GM21423 (cell line): Measurements from ENCODE around the gene HHIPL1.

Experiments
- ATAC-seq: cut with Tn5 transposase; IDR thresholded peaks from one replicate; pipeline ENCODE4 v1.9.1; 2021; ENCODE audit warnings: mild to moderate bottlenecking, moderate library complexity; ENCODE audit not compliant: unreplicated experiment

Gene HHIPL1

DNA sequence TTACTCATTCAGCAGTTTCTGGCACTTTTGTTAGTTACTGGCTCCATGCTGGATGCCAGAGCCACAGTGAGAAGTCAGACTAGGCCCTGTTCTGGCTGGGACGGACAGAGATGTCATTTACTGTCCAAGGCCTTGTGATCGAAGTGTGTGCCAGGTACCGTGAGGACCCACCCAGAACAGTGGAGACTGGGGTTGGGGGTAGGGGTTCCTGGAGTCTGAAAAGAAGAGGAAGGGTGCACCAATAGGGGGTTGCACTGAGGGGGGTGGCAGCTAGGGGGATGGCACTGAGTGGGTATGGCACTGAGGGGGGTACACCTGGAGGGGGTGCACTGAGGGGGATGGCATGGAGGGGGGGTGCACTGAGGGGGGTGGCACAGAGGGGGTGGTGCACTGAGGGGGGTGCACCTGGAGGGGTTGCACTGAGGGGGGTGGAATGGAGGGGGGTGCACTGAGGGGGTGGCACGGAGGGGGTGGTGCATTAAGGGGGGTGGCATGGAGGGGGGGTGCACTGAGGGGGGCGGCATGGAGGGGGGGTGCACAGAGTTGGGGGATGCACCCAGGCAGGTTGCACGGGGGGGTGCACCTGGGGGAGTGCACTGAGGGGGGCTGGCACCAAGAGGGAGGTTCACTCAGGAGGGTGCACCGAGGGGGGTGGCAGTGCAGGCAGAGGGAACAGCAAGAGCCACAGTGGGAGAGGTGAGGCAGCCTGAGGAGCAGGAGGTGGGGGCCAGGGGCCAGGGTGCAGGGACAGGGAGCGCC is 28.6 kb downstream of the HHIPL1 start:
- ATAC-seq: no peak

GRCh38 chr14:99674064-99674650 is 29.2 kb downstream of the HHIPL1 start:
- no peak for ATAC-seq

DNA sequence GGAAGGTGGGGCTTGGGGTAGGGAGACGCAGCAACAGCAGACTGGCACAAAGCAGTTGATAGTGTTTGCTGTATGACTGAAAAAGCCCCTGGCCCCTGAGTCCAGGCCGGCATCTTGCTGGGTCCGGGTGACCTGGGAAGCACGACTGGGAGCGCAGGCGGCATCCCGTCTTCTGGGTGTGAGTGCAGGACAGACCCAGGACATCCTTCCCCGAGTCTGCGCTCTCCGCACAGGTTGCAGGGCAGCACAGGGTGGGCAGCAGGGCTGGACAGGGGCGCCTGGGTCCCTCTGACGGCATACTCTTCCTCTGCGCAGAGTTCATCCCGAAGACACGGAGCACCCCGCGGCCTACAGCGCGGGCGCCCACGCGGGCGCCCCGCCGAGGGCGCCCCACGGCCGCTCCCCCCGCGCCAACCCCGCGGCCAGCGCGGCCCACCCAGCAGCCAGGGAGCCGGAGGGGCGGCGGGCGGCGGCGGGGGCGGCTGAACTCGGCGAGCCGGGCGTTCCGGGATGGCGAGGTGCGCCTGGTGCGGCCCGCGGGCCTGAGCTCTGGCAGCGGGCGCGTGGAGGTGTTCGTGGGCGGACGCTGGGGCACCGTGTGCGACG is 29.9 kb downstream of the HHIPL1 start:
- ATAC-seq: no peak

- no peak for ATAC-seq
These were observed 30.5 kb downstream of the HHIPL1 start for GRCh38 chr14:99675382-99675835.

DNA sequence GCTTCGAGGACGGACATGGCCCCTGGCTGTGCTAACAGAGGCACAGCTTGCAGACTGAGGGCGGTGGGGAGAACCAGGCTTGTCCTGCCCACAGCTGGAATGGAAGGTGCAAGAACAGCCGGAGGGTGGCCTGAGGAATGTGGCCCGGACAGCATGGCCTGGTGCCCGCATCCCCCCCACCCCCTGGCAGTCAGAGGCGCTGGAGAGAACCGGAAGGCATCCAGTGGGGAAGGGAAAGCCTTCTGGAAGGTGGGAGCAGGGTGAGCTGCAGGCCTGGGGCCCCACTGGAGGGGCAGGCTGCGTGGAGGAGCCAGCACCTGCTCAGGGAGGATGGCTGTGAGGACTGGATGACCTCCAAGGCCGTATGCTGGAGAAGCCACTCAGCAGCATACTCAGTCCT is 31.0 kb downstream of the HHIPL1 start:
- ATAC-seq: no peak

DNA sequence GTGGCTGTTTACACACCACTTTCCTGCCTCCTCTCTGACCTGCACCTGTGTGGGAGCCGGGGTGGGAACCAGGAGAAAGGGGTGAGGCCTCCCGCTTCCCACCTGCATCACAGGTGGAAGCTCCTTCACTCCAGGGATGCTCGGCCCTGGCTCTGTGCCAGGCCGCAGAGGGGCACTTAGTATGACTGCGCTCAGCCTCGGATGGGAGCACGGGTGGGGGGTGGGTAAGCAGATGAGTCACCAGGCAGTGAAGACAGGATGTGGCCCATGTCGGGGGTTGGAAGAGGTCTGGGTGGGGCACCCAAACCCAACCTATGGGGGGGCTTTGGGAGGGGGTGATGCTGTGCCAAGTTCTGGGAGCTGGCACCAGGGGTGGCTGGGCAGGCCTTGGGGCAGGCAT is 31.7 kb downstream of the HHIPL1 start:
- ATAC-seq: no peak

- no peak for ATAC-seq
These were observed 32.6 kb downstream of the HHIPL1 start for GRCh38 chr14:99677231-99678140.

DNA sequence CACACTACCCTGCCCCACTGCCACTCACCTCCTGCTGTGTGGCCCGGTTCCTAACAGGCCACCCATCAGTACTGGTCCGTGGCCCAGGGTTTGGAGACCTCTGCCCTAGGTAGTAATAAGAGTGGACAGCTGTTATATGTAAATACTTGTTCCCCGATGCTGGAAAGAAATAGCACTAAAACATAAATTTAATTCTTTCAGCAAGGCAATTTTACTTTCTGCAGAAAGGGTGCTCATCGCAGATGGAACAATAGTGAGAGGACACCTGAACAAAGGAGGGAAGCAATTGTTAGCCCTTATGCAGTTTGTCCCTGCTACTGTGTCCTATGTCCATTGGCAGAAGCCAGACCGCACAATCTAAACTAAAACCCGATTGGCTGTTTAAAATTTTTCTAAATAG is 33.3 kb downstream of the HHIPL1 start:
- ATAC-seq: no peak

DNA sequence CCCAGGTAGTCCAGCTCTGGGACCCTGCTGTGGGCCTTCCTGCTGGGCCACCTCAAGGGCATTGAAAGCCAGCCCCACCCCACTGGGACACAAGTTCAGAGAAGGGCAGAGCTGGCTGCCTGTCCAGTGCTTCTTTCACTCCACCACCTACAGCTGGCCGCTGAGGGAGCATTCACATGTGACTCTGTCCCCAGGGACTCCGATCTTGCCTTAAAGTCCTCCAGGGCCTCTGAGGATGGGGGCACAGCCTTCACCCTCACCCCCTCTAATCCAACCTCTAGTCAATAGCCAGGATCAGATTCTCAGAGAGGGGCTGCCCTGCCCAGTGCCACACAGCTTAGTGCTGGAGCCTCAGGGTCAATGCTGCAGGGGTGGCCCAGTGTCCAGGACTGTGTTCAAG is 34.2 kb downstream of the HHIPL1 start:
- ATAC-seq: no peak

GRCh38 chr14:99679543-99679942 is 34.6 kb downstream of the HHIPL1 start:
- no peak for ATAC-seq

DNA sequence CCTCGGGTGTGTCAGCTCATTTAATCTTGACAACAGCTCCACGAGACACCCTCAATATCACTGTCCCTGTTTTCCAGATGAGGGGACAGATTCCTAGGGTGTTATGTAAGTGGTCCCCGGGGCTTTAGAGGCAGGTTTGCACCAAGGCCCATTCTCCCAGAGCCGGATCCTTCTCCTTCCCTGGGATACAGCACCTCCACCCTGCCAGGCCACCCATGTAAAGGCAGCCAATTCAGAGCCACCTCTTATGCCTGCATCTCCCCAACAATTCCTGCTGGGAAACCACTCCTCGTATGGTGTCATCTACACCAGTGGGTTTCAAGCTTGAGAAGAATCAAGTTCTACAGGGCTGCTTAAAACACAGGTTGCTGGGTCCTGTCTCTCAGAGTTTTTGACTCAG is 35.1 kb downstream of the HHIPL1 start:
- no peak for ATAC-seq

DNA sequence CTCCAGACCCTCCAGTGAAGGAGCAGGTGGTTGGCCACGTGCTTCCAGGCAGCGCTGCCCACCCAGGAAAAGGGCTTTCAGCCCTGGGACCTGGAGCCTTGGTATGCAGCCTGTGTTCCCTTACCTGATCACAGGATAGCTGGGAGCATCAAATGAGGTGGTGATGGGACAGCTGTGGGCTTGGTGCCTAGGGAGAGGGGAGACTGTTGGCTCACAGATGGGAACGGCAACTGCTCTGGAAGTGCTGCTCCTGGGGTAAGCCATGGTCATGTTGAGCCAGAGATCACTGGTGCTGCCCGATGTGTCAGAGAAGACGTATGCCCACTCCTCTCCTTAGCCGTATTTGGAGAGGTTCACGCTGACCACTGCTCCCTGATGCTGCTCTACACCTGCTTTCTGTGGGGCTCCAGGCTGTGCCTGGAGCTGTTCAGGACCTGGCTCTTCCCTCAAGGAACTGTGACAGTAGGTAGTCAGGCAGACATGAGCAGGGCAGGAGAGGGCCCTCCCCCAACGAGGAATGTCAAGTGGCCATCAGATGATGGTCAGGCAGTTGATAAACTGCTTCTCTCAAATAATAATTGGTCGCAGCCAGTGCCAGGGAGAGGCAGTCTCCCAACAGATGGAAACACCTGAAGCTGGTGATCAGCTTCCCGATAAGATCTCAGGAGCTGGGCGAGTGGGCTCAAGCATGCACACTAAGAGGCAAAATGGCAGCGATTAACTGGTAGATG is 36.3 kb downstream of the HHIPL1 start:
- no peak for ATAC-seq

DNA sequence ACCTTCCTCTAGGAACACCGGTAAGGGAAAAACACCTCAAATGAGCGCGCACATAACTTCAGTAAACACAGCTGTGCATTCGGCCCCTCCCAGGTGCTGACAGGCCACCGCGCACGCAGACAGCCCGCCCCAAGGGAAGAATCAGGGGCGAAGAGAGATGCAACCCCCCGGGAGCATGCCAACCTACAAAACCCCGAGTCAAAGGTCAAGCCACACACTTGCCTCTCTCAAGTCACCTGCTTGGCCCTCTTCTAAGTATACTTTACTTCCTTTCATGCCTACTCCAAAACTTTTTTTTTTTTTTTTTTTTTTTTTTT is 36.9 kb downstream of the HHIPL1 start:
- no peak for ATAC-seq

DNA sequence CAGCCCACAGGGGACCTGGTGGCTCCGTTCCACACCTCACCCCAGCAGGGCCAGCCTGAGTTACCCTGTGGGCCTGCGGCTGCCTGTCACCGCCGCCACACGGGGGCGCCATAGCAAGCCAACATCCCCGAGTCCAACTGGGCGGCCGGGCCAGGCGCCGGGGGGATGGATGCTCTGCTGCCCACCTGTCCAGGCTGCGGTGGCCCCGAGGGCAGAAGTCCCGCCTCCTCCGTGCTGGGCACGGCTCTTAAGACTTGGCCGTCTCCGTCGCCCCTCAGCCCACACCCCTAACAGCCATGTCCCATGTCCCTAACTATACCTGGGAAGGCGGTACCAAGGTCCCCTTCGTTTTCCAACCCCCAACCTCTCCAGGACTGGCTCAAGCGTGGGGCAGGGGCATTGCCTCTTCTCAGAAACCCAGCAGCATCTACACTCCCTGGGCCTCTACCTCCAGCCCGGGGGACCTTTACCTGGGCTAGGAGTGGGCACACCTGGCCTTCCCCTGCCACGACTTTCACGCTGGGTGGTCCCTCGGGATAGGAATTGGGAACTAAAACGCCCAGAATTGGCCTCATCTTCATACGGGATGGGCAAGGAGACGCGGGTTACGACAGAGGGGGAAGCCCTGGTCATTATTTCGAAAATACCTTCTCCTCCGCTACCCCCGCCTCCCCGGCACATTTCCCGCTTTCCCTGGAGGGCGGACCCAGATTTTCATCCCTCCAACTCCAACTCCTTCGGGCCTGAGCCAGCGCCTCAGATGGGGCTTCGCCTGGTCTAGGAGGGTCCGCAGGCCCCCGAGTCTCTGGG is 38.1 kb downstream of the HHIPL1 start:
- no peak for ATAC-seq

GRCh38 chr14:99683619-99684409 is 38.9 kb downstream of the HHIPL1 start, which contains the start of gene CYP46A1:
TSS of gene CYP46A1 (plus strand) at chr14:99684298. CDS start at chr14:99684418, 120 bp downstream.
- peak; percentile 89 for ATAC-seq

- peak; percentile 28 for ATAC-seq
These were observed 39.5 kb downstream of the HHIPL1 start for GRCh38 chr14:99684410-99684934.

DNA sequence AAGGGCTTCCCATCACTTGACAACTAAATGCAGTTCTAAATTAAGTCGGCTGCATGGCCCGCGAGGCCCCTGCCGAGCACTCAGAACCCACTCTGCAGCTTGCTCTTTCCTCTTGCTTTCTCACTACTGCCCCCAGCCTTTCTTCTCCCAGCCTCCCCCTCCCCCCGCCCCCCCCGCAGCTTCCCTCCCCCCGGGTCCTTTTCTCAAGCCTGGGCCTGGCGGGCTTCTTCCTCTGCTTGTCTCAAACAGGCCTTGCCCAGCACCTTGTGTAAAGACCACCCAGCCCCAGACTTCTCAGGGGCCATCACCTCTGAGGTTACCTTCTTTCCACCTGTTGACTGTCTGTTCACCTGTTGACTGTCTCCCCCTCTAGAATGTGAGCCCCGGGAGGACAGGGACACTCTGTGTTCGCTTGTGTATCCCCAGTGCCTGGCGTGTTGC is 40.2 kb downstream of the HHIPL1 start:
- no peak for ATAC-seq

DNA sequence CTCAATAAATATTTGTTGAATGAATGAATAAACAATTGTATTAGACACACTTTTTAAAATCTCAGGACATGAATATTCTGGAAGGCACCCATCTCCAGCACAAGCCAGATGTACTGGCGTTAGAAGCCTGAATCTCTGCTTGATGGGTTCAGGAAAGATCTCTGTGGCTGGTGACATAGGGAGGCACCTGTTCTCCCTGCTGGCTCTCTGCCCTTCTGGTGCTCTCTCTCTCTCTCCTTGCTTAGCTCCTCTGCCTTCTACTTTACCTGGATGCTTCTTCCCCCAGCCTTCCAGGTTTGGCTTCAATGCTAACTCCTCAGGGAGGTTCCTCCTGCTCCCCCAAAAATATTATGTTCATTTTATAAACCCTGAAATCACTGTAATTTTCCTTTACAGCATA is 40.7 kb downstream of the HHIPL1 start:
- no peak for ATAC-seq
